Measurements from ENCODE around the gene FSTL4. TPM values are rescaled to one million over a fixed set of nuclear protein-coding genes. Genes with fewer than 3 reads are reported as not detected.

Gene FSTL4
- total RNA-seq, 1 experiment from 2014 or later: 0.12 TPM

DNA sequence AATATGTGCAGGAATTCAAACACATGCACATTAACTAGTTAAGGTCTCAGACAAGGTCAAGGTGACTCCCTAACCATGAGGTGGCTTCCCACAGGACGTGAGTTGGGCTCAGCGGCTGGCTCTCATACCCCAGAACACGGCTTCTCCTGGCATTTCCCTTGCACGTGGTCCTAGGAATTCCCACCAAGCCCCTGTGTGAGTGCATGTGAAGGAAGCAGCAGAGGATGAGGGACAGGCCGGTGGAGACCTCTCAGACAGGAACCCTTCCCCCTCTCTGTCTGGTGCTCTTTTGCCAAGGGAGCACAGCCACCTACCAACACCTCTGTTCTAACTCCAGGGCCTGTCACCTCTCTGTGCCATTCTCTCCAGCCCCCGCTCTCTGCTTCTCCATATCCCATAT lies 271.0 kb downstream of the FSTL4 start:
- H3K4me1 Mint-ChIP-seq (ENCODE audit: insufficient read depth, unreplicated experiment): no peaks in the 10 kb centered on the region
- CTCF ChIA-PET: interaction anchor here (1.1 kb wide), 1 partner anchor 15 kb away, joined by 4 read pairs; no protein-coding TSS in a partner anchor
- TF ChIP-seq, protein P1, sequence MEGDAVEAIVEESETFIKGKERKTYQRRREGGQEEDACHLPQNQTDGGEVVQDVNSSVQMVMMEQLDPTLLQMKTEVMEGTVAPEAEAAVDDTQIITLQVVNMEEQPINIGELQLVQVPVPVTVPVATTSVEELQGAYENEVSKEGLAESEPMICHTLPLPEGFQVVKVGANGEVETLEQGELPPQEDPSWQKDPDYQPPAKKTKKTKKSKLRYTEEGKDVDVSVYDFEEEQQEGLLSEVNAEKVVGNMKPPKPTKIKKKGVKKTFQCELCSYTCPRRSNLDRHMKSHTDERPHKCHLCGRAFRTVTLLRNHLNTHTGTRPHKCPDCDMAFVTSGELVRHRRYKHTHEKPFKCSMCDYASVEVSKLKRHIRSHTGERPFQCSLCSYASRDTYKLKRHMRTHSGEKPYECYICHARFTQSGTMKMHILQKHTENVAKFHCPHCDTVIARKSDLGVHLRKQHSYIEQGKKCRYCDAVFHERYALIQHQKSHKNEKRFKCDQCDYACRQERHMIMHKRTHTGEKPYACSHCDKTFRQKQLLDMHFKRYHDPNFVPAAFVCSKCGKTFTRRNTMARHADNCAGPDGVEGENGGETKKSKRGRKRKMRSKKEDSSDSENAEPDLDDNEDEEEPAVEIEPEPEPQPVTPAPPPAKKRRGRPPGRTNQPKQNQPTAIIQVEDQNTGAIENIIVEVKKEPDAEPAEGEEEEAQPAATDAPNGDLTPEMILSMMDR (IDR thresholded peaks at IDR 0.05; ENCODE audit: unreplicated experiment): no peak
- POLR2A ChIA-PET: interaction anchor here (0.6 to 0.7 kb wide), 2 partner anchors 25 to 239 kb away, joined by 3 read pairs; no protein-coding TSS in a partner anchor
- intact Hi-C loops (cut with micrococcal nuclease): no loop called here
- no peaks in the 10 kb centered on the region for H3K36me3 Mint-ChIP-seq (ENCODE audit: insufficient read depth, unreplicated experiment)
- DNase-seq (ENCODE audit: unreplicated experiment): no peak
- no TSS peak for BruUV-seq (replicated peaks)
- peaks cover 2% of the 10 kb centered on the region for H3K27me3 Mint-ChIP-seq (ENCODE audit: insufficient read depth, unreplicated experiment)
- no peaks in the 10 kb centered on the region for H3K9me3 Mint-ChIP-seq (ENCODE audit: unreplicated experiment)
- H3K4me3 Mint-ChIP-seq (ENCODE audit: unreplicated experiment): no peak overlapping the region
- H3K27ac Mint-ChIP-seq (ENCODE audit: low read depth, unreplicated experiment): no peak overlapping the region

DNA sequence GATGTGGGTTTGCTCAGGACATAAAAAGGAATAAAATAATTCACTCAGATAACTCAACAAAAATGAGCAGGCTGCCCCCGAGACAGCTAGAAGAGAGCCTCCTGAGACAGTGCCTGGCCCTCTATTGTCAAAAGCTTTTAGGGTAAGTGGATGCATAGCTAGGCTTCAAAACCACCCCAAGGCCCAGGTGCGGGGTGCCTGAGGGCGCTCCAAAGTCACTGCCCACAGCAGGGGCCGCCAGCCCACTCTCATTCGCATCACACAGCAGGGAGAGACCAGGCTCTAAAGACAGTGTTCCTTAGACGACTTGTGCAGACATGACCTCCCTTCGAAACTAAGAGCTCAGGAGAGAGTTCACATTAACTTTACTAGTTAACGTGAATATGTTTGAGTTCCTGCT lies 271.5 kb downstream of the FSTL4 start:
- Mint-ChIP-seq H3K27me3 (ENCODE audit: insufficient read depth, unreplicated experiment) (no peaks in the 10 kb centered on the region), H3K27ac (ENCODE audit: low read depth, unreplicated experiment) (no peak overlapping the region), H3K9me3 (ENCODE audit: unreplicated experiment) (no peaks in the 10 kb centered on the region), H3K4me1 (ENCODE audit: insufficient read depth, unreplicated experiment) (no peaks in the 10 kb centered on the region), H3K4me3 (ENCODE audit: unreplicated experiment) (no peak overlapping the region), H3K36me3 (ENCODE audit: insufficient read depth, unreplicated experiment) (no peaks in the 10 kb centered on the region)
- BruUV-seq (replicated peaks): no TSS peak
- intact Hi-C loops (cut with micrococcal nuclease): no loop called here
- ChIA-PET POLR2A (interaction anchor here (0.6 to 0.7 kb wide), 2 partner anchors 24 to 238 kb away, joined by 3 read pairs; no protein-coding TSS in a partner anchor), CTCF (interaction anchor here (1.1 kb wide), 1 partner anchor 15 kb away, joined by 4 read pairs; no protein-coding TSS in a partner anchor)
- TF ChIP-seq, protein P1 (IDR thresholded peaks at IDR 0.05; ENCODE audit: unreplicated experiment): no peak
- no peak for DNase-seq (ENCODE audit: unreplicated experiment)

DNA sequence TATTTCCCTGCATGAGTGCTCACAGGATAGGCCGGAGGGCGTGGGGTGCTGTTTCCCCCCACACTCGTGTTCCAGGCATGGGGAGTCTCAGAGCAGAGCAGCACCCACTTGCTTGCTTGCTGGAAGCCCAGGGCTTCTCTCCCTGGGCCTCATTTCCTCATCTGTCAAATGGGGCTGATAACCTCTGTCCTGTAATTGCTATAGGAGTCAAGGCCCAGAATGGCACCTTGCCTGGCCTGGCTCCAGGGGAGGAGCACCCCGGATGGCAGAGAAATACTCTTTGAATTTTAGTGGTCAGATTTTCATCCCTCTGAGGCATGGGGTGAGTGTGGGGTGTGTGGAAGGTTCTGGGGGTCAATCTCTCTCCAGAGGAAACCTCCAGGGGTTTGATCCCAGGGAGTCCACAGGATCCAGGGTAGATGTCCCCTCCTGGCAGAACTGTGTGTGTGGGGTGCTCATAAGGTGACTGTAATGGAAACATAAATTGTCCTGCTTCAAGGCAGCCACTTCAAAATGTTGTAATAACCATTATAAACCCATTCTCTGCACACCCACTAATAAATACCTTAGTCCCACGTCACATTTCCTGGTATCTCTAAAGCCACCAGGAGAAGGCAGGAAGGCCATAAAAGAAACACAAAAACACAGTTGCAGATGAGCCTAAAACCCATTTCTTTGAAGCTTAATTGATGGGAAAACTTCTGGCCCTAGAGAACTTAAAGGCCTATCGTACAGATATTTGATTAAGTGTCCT lies 272.2 kb downstream of the FSTL4 start:
- H3K9me3 Mint-ChIP-seq (ENCODE audit: unreplicated experiment): no peaks in the 10 kb centered on the region
- H3K27ac Mint-ChIP-seq (ENCODE audit: low read depth, unreplicated experiment): no peak overlapping the region
- CTCF ChIA-PET: no interaction called here
- no peaks in the 10 kb centered on the region for H3K27me3 Mint-ChIP-seq (ENCODE audit: insufficient read depth, unreplicated experiment)
- no peak overlapping the region for H3K4me3 Mint-ChIP-seq (ENCODE audit: unreplicated experiment)
- no peaks in the 10 kb centered on the region for H3K36me3 Mint-ChIP-seq (ENCODE audit: insufficient read depth, unreplicated experiment)
- TF ChIP-seq, protein P1 (IDR thresholded peaks at IDR 0.05; ENCODE audit: unreplicated experiment): no peak
- no TSS peak for BruUV-seq (replicated peaks)
- POLR2A ChIA-PET: interaction anchor here (0.6 to 0.7 kb wide), 2 partner anchors 24 to 238 kb away, joined by 3 read pairs; no protein-coding TSS in a partner anchor
- H3K4me1 Mint-ChIP-seq (ENCODE audit: insufficient read depth, unreplicated experiment): no peaks in the 10 kb centered on the region
- intact Hi-C loops (cut with micrococcal nuclease): no loop called here
- DNase-seq (ENCODE audit: unreplicated experiment): no peak

DNA sequence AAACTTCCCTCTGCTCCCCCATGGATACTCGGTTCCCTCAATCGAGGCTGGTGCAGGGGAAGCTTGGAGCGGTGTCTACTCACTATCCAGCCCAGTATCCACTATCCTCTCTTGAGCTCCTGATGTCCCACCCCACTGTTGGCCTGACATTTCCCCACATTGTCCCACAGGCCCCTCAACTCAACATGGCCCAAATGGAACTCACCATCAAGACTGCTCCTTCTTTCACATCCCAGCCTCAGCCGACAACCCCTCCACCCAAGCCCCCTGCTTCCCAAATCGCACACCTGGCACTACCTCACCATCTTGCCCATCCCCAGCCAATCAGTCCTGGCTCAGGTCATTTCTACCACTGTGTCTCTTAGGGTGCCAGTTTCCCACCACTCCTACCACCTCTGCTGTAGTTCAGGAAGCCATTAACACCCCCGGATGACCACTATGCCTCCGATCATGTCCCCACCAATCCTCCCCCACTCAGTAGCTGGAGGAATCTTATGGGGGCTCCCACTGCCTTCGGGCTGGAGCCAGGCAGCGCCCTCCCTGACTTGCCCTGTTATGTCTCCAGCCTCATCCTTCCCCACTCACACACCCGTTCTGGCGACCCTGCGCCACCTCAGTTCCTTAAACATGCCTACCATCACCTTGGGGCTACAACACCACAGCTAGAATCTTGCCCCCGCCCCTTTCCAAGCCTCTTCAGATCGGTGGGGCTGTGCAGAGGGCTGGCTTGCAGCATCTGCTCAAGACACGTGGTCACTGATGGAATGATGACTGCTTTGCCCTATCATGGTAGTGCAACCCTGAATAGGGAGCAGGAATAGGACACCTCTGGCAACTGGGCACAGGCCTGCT lies 273.6 kb downstream of the FSTL4 start:
- no peaks in the 10 kb centered on the region for H3K27me3 Mint-ChIP-seq (ENCODE audit: insufficient read depth, unreplicated experiment)
- H3K4me1 Mint-ChIP-seq (ENCODE audit: insufficient read depth, unreplicated experiment): no peaks in the 10 kb centered on the region
- DNase-seq (ENCODE audit: unreplicated experiment): no peak
- intact Hi-C loops (cut with micrococcal nuclease): no loop called here
- no TSS peak for BruUV-seq (replicated peaks)
- H3K9me3 Mint-ChIP-seq (ENCODE audit: unreplicated experiment): no peaks in the 10 kb centered on the region
- TF ChIP-seq, protein P1 (IDR thresholded peaks at IDR 0.05; ENCODE audit: unreplicated experiment): no peak
- ChIA-PET POLR2A (interaction anchor here (0.8 kb wide), 1 partner anchor 82 kb away, joined by 3 read pairs; no protein-coding TSS in a partner anchor), CTCF (interaction anchor here (0.6 to 1.3 kb wide), 5 partner anchors 18 to 530 kb away, joined by 3 to 6 read pairs (median 3); no protein-coding TSS in a partner anchor)
- H3K4me3 Mint-ChIP-seq (ENCODE audit: unreplicated experiment): no peak overlapping the region
- no peak overlapping the region for H3K27ac Mint-ChIP-seq (ENCODE audit: low read depth, unreplicated experiment)
- no peaks in the 10 kb centered on the region for H3K36me3 Mint-ChIP-seq (ENCODE audit: insufficient read depth, unreplicated experiment)
